Astrocyte (in vitro differentiated cells and primary cell): ENCODE data around the gene SPPL2B.

Experiments
- EZH2 ChIP-seq: IDR thresholded peaks from 2 replicates; pipeline ENCODE4 v1.6.1; 2012; ENCODE audit warnings: mild to moderate bottlenecking, low read length, inconsistent platforms; ENCODE audit not compliant: insufficient read depth
- TF ChIP-seq, protein P1 (sequence below): IDR thresholded peaks from 2 replicates; pipeline ENCODE4 v1.5.1; 2011; ENCODE audit warnings: low read depth, mild to moderate bottlenecking, inconsistent platforms, low read length, moderate library complexity; ENCODE audit not compliant: insufficient read depth

- TF ChIP-seq, protein P1, sequence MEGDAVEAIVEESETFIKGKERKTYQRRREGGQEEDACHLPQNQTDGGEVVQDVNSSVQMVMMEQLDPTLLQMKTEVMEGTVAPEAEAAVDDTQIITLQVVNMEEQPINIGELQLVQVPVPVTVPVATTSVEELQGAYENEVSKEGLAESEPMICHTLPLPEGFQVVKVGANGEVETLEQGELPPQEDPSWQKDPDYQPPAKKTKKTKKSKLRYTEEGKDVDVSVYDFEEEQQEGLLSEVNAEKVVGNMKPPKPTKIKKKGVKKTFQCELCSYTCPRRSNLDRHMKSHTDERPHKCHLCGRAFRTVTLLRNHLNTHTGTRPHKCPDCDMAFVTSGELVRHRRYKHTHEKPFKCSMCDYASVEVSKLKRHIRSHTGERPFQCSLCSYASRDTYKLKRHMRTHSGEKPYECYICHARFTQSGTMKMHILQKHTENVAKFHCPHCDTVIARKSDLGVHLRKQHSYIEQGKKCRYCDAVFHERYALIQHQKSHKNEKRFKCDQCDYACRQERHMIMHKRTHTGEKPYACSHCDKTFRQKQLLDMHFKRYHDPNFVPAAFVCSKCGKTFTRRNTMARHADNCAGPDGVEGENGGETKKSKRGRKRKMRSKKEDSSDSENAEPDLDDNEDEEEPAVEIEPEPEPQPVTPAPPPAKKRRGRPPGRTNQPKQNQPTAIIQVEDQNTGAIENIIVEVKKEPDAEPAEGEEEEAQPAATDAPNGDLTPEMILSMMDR, result no peak
- TF ChIP-seq EZH2, result no peak
Measured at GRCh38 chr19:2381148-2381820, 52.8 kb downstream of the SPPL2B start.
